ENCODE measurements around the gene C9orf153. TPM values are rescaled to one million over a fixed set of nuclear protein-coding genes. Genes with fewer than 3 reads are reported as not detected.

The C9orf153 gene
- polyA plus RNA-seq, 1 of the 3 experiments (the other 2 are of a cell fraction) = 0.03 TPM

GRCh38 chr9:86262492-86262891 lies 3.0 kb upstream of the C9orf153 start (continued):
- TF ChIP-seq, protein P1, sequence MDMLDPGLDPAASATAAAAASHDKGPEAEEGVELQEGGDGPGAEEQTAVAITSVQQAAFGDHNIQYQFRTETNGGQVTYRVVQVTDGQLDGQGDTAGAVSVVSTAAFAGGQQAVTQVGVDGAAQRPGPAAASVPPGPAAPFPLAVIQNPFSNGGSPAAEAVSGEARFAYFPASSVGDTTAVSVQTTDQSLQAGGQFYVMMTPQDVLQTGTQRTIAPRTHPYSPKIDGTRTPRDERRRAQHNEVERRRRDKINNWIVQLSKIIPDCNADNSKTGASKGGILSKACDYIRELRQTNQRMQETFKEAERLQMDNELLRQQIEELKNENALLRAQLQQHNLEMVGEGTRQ (IDR thresholded peaks at IDR 0.05; ENCODE audit: borderline replicate concordance, low read depth, low read length) = no peak
- TF ChIP-seq, protein P2, sequence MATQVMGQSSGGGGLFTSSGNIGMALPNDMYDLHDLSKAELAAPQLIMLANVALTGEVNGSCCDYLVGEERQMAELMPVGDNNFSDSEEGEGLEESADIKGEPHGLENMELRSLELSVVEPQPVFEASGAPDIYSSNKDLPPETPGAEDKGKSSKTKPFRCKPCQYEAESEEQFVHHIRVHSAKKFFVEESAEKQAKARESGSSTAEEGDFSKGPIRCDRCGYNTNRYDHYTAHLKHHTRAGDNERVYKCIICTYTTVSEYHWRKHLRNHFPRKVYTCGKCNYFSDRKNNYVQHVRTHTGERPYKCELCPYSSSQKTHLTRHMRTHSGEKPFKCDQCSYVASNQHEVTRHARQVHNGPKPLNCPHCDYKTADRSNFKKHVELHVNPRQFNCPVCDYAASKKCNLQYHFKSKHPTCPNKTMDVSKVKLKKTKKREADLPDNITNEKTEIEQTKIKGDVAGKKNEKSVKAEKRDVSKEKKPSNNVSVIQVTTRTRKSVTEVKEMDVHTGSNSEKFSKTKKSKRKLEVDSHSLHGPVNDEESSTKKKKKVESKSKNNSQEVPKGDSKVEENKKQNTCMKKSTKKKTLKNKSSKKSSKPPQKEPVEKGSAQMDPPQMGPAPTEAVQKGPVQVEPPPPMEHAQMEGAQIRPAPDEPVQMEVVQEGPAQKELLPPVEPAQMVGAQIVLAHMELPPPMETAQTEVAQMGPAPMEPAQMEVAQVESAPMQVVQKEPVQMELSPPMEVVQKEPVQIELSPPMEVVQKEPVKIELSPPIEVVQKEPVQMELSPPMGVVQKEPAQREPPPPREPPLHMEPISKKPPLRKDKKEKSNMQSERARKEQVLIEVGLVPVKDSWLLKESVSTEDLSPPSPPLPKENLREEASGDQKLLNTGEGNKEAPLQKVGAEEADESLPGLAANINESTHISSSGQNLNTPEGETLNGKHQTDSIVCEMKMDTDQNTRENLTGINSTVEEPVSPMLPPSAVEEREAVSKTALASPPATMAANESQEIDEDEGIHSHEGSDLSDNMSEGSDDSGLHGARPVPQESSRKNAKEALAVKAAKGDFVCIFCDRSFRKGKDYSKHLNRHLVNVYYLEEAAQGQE (IDR thresholded peaks at IDR 0.05; ENCODE audit: low read depth, low read length) = no peak
- no peak for TF ChIP-seq ELF1 (IDR thresholded peaks at IDR 0.05)

- ChIA-PET POLR2A (no interaction called here), CTCF (interaction anchor here (1.1 to 1.4 kb wide), 3 partner anchors 18 to 25 kb away, joined by 3 to 4 read pairs (median 3); partner anchors contain the start of gene ISCA1)
- no peak for DNase-seq
- Histone ChIP-seq H3K36me3 (replicated peaks in 1 of 2; ENCODE audit: control insufficient read depth in 1 of 2, insufficient read depth in 2 of 2, low read length in 1 of 2) (peaks cover 0 to 4% of the 10 kb centered on the region in 2 experiments), H3K9ac (no peak overlapping the region), H3K4me2 (no peak overlapping the region), H3K9me3 (no peaks in the 10 kb centered on the region), H2AFZ (ENCODE audit: low read depth) (no peak overlapping the region), H4K20me1 (ENCODE audit: insufficient read depth) (no peaks in the 10 kb centered on the region), H3F3A (replicated peaks; ENCODE audit: insufficient read depth) (no peaks in the 10 kb centered on the region), H3K4me1 (ENCODE audit: control insufficient read depth in 1 of 2, insufficient read depth in 2 of 2, low read depth in 1 of 2, low read length in 1 of 2) (peaks cover 0 to 5% of the 10 kb centered on the region in 2 experiments; a peak in 1 of 4 replicates), H3K27me3 (ENCODE audit: insufficient read depth) (no peaks in the 10 kb centered on the region), H3K4me3 (ENCODE audit: low read depth in 2 of 2, low read length in 1 of 2) (no peak overlapping the region), H3K27ac (ENCODE audit: low read depth in 2 of 2, low read length in 1 of 2) (no peak overlapping the region), H3K79me2 (ENCODE audit: insufficient read depth) (no peaks in the 10 kb centered on the region), H3K9me2 (no peaks in the 10 kb centered on the region)
- TF ChIP-seq MXI1 (IDR thresholded peaks at IDR 0.05; ENCODE audit: low read depth, low read length) (no peak), CTCF (IDR thresholded peaks at IDR 0.05) (no peak), TEAD4 (IDR thresholded peaks at IDR 0.05; ENCODE audit: borderline replicate concordance, insufficient read depth) (no peak), CHD2 (IDR thresholded peaks at IDR 0.05; ENCODE audit: low read length, partially characterized antibody) (no peak), EZH2phosphoT487 (IDR thresholded peaks at IDR 0.05; ENCODE audit: borderline replicate concordance, low read depth) (no peak)
- TF ChIP-seq, protein P3, sequence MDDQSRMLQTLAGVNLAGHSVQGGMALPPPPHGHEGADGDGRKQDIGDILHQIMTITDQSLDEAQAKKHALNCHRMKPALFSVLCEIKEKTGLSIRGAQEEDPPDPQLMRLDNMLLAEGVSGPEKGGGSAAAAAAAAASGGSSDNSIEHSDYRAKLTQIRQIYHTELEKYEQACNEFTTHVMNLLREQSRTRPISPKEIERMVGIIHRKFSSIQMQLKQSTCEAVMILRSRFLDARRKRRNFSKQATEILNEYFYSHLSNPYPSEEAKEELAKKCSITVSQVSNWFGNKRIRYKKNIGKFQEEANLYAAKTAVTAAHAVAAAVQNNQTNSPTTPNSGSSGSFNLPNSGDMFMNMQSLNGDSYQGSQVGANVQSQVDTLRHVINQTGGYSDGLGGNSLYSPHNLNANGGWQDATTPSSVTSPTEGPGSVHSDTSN (IDR thresholded peaks at IDR 0.05) = no peak
- WGBS (ENCODE audit: low lambda C conversion rate) = 68% methylated on average over 2 of the region's 2 CpGs
Observed at GRCh38 chr9:86257391-86257790, 2.1 kb downstream of the C9orf153 start.
